Cerebellar nuclear complex (tissue), 1 donor: ENCODE measurements around the gene SHANK1.

Experiments
- DNase-seq, 2 experiments: peaks; one replicate each; lab custom pipeline; 2025; lab: John Stamatoyannopoulos, UW

The SHANK1 gene

GRCh38 chr19:50659318-50660087 lies 60.1 kb downstream of the SHANK1 start:
- no peak for DNase-seq

DNA sequence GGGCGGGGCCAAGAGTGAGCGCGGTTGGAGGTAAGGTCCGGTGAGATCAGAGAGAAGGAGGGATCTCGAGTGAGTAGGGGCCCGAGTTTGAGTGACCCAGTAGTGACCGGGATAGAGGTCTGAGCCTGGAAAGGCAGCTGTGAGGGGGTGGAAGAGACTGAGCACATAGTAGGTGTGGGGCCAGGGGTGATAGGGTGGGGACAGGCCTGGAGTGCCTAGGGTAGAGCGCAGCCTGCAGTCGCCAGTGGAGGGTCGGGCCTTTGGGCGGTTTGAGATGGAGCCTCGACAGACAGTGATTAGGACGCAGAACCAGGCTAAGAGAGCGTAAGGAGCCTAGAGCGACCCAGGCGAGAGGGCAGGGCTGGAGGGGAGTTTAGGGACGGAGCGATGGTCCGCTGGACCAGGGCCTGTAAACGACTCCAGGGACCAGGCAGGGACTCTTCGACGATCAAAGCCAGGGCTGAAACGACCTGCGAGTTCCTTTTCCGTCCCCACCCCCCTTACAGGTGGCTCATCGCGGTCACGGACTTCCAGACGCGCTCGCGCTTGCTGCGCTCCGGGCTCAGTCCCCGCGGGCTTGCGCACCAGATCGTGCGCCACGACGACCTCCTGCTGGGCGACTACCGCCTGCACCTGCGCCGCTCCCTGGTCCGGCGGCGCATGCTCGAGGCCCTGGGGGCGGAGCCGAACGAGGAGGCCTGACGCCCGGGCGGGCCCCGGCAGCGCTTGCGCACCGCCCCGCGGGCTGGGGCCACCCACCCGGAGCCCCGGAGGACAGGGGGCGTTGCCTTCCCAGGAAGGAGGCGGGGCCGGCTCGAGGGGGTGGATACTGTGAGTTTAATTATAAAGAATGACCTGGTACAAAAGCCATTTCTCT lies 60.9 kb downstream of the SHANK1 start:
- peak in 1 of 2 experiments; percentile 67 for DNase-seq

- DNase-seq: peak; percentile 98 to 99
Measured at GRCh38 chr19:50657712-50658440, 61.7 kb downstream of the SHANK1 start.

DNA sequence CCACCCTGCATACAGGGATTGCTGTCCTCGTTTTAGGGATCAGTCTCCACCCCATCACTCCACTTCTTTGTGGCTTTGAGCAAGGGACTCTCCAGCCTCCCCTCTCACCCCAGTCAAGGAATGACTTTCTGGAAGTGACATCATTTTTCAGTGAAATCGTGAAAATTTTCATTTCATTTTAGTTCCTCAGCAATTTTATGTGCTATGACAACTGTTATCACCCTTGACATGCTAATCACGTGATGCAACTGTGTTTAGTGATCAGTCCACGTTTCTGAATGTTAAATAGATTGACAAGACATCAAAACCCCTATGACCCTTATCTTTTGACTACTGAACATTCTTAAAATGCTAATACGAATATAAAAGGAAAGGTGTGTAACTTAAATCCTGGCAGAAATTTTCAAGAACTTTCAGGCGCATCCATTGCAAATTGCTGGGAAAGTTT lies 62.4 kb downstream of the SHANK1 start:
- no peak for DNase-seq

- DNase-seq: no peak
Measured at GRCh38 chr19:50654882-50655281, 64.7 kb downstream of the SHANK1 start.

- no peak for DNase-seq
Measured at GRCh38 chr19:50652722-50653121, 66.9 kb downstream of the SHANK1 start.

DNA sequence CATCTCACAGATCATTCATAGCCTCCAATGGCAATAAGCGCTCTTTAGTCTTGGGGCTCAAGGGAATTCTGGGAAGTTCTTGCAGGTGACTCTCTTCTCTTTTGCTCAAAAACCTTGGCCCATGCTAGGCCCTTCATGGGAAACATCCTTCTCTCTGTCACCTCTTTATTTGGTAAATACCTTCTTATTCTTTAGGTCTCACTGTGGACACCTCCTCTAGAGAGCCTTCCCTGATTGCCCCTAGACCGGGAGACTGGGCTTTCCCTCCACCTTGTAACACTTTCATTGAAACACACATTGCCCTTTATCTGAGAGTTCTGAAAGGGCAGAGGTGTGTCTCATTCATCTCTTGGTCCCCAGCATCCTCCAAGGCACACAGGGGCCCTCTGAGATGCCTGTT lies 68.4 kb downstream of the SHANK1 start:
- DNase-seq: no peak

DNA sequence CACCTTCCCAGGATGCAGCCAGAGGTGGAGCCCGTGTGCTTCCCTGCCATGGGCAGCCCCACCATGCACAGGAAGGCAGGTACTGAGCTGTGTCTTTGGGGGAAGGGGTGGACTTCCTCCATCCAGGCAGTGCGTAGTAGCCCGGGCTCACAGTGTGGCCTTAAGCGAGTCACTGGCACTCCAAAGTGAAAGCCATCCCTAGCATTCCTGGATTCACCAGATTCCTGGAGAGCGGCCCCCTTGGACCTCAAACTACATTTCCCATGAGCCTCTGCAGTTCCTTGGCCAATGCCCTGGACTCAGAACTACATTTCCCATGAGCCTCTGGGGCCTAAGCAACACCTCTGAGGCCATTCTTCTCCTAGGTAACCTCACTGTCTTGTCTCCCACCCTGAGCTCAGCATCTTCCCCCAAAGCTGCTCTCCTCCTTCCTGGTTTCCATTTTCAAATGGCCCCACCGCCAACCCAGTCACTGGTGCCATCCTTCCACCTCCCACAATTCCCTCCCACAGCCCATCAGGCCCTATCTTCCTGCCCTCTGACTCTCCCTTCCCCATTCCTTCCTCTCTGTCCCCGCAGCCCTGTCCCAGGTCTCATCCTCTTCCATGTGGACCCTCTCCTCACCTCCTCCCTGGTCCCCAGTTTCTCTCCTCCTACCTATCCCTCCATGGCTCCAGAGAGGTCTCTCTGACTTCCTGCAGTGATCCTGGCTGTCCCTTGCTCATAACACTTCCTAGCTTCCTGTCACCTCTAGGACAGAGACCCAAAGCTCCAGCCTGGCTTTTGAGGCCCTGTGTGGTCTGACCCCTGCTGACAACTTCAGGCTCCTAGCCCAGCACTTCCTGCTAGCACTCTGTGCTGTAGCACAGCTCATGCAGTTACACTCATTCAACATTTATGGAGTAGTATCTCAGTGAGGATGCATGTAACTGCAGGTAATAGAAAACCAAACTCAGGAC lies 69.9 kb downstream of the SHANK1 start, which contains the start of gene C19orf81:
TSS of gene C19orf81 (plus strand) at position 13 of the 959 bp plus-strand sequence. CDS start at position 13, 0 bp downstream.
- DNase-seq: no peak

DNA sequence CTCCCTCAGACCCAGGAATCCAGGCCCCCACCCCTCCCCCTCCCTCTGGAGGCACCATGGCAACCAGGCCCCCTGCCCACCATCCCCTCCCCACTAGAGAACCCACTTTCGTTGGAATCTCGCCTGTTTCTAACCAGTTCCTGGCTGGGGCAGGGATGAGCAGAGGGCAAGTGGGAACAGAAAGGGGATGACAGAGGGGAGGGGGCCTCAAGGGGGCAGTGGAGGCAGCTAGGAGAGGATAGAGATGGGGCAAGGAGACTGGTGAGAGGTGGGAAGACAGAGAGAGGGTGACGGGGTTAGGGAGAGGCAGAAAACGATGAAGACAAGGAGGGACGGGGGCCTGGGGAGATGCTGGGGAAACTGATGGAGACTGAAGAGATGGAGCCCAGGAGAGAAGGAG lies 70.9 kb downstream of the SHANK1 start:
- DNase-seq: no peak

GRCh38 chr19:50647879-50648615 lies 71.6 kb downstream of the SHANK1 start:
- no peak for DNase-seq

DNA sequence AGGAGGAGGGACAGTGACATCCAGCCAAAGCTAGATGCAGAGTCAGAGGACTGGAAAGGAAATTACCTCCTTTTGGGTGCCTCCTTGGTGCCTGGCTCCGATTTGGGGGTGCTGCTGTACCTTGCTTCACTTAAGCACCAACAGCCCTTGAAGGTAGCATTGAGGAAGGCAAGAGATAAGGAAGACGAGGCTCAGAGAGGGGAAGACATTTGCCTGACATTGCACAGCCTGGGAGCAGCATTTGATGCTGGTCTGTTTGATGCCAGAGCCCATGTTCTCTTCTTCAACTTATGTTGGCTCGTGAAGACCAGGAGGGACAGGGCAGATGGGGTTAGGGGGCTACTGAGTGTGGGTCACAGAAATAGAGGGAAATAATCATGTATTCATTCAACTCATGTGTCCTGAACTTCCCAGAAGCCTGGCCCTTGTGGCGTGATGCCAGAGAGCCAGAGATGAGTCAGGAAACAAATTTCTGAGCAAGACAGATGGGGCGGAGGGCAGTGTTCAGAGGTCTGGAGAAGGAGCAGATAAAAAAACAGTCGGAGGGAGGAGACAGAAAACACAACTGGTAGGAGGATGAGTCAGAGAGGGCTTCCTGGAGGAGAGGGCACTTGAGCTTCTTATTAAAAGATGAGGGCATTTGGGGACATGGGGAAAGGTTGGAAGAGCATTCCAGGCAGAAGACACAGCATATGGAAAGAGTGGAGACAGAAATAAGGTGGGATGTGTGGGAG lies 73.4 kb downstream of the SHANK1 start:
- DNase-seq: no peak

GRCh38 chr19:50645107-50645506 lies 74.5 kb downstream of the SHANK1 start:
- no peak for DNase-seq

GRCh38 chr19:50644315-50644915 lies 75.2 kb downstream of the SHANK1 start:
- no peak for DNase-seq

DNA sequence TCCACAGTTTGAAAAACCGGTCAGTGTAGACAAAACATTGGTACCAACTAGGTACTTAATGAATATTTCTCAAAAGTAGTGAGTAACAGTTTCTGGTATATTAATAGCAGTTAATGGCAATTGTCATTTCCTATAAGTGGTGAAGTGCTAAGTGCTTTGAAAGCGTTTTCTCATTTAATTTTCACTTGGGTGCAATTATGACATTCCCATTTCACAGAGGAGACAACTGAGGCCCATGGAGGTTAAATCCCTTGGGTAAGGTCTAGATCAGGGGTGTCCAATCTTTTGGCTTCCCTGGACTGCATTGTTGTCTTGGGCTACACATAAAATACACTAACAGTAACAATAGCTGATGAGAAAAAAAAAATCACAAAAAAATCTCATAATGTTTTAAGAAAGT lies 79.2 kb downstream of the SHANK1 start:
- DNase-seq: no peak

DNA sequence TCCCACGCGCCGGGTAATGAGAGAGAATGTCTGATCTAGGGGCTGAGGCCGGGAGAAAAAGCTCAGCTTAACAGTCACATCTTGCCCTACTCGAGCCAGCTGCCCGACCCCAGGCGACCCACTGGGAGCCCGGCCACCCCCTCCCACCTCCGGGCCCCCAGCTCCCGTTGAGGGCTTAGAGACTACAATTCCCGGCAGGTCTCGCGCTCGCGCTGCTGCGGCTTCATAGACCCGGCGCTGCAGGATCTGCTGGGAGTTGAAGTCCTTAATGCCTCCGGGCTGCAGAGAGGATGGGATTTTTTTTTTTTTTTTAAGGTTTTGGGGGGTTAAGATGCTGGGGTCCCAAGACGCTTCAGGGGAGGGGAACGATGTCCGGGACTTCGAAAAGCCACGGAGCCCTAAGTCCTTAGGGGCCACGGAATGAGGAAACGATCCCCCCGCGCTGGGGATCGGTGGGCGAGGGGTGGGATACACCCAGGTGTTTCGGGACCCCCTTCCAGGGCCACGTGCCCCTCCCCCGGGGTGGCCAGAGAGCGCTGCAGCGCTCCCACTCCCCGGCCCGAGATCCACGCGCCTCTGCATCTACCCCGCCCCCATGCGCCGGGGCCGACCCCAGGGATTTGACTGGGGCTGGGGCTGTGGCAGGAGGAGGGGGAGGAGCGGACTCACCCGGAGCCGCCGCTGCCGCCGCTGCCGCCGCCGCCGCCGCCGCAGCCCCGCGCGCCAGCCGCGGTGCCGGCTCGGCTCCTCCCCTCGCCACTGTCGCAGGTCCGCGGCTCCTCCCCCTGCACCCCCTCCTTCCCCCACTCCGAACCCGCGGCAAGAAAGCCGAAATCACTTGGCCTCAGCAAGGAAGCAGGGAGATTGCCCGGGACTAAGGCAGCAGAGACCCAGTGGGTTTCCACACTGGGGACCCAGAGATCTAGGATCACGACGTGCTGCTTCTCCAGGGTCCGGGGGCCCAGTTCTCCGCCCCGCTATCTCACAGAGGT lies 80.2 kb downstream of the SHANK1 start, which contains the start of gene SYT3:
TSS of gene SYT3 (minus strand) at position 761 of the 992 bp plus-strand sequence. CDS start 2,470 bp downstream, outside the sequence.
- peak in 1 of 2 experiments; percentile 62 for DNase-seq

- no peak for DNase-seq
Measured at GRCh38 chr19:50638600-50638999, 81.0 kb downstream of the SHANK1 start.

- no peak for DNase-seq
Measured at GRCh38 chr19:50636317-50637085, 83.1 kb downstream of the SHANK1 start.
